LNCAP (cell line): ENCODE results near the gene SLC25A47.

Experiments
- TF ChIP-seq, protein P1 (sequence below): fragments of 450-650 bp; IDR thresholded peaks from 2 replicates; pipeline ENCODE4 v1.5.1; 2017; ENCODE audit warnings: mild to moderate bottlenecking

The SLC25A47 gene

DNA sequence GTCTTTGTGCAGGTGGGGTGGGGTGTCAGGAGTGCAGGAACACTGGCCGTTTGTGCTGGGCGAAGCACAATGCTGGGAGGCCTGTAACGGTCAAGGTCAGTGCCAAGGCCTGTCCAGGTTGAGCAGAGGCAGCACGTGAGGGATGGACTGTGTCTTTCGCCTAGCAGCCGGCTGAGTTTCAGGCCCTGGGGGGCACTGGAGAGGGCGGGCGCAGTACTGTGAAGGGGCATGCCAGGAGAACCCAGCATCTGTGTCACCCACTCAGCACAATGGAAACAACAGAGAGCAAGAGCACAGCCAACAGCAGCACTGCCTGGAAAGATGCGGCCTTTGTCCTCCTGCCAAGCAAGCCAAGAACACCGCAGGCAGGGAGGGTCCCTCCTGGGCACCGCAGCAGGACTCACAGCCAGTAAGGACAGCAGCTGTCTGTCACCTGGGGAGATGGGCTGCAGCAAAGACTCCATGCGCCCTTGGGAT is 25.2 kb downstream of the SLC25A47 start:
- TF ChIP-seq, protein P1, sequence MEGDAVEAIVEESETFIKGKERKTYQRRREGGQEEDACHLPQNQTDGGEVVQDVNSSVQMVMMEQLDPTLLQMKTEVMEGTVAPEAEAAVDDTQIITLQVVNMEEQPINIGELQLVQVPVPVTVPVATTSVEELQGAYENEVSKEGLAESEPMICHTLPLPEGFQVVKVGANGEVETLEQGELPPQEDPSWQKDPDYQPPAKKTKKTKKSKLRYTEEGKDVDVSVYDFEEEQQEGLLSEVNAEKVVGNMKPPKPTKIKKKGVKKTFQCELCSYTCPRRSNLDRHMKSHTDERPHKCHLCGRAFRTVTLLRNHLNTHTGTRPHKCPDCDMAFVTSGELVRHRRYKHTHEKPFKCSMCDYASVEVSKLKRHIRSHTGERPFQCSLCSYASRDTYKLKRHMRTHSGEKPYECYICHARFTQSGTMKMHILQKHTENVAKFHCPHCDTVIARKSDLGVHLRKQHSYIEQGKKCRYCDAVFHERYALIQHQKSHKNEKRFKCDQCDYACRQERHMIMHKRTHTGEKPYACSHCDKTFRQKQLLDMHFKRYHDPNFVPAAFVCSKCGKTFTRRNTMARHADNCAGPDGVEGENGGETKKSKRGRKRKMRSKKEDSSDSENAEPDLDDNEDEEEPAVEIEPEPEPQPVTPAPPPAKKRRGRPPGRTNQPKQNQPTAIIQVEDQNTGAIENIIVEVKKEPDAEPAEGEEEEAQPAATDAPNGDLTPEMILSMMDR = no peak

DNA sequence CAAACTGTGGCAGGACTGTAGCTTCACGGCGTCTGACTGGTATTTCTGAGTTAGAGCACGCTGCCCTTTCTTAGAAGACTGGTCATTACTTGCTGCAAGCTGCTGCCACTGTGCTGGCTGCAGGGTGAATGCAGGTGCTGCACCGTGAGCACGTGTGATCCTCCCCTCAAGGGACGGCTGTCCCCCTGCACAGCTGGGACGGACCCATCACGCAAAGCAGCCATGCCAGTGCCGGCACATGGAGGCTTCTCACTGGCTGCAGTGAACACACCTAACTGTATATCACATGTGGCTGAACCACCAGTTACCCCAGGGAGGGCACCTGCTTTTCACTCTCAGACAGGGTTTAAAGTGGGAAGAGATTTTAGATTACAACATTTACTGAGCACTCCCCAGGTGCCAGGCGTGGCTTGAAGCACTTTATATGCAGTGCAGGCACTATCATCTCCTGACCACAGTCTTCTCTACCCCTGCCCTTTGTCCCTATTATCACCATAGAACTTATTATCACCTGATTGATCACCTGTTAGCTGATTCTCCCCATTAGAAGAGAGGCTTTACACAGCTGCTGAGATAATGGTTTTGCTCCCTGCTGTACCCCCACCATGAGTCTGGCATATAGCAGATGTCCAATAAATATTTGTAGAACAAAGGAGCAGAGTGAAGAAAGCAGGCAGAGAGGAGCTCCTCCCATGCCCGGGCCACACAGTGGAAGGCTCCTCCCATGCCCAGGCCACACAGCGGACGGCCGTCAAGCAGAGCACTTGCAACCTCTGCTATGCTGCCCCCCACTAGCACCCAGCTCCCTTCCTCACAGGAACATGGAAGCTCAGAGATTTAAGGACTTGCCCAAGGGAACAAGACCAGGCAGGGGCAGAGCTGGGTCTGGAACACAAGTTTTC is 25.9 kb downstream of the SLC25A47 start:
- TF ChIP-seq, protein P1 = no peak

DNA sequence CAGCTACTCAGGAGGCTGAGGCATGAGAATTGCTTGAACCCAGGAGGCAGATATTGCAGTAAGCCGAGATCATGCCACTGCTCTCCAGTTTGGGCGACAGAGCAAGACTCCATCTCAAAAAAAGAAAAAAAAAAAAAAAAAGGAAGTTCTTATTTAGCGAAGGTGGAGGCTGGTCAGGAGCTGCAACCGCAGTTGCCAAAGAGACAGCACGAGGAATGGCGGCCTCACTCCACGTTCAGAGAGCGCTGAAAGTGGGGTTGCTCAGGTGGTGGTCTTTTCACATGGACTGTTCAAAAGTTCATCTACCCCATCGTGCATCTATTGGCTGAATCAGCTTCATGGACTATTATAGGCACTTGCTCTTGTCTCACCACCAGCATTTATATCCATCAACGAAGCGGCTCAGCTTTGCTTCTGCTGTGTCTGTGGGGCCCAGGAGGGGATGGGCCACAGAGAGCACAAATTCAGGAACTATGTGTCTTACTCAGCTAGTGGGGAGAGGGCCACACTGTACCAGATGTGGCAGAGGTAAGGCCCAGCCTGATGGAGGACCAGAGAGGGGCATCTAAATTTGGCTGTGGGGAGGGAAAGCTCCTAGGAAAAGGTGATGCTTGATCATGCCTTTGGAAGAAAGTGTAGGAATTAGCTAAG is 27.3 kb downstream of the SLC25A47 start:
- TF ChIP-seq, protein P1 = no peak

DNA sequence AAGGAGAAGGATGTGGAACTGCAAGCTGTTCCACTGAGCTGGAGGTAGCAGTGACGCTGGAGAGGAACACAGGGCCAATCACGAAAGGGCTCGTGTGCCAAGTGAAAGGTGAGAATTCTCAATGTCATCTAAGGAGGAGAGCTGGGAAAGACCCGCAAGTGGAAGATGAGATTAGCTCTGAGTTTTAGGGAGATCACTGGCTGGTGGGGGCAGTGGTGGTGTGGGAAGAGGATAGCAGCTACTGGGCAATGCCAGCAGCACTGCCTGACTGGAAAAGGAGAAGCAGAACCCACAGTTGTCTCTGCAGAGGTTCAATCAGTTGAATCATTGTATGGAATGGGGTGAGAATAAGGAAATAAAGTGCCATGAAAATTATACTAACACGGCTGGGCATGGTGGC is 27.8 kb downstream of the SLC25A47 start:
- TF ChIP-seq, protein P1 = no peak

DNA sequence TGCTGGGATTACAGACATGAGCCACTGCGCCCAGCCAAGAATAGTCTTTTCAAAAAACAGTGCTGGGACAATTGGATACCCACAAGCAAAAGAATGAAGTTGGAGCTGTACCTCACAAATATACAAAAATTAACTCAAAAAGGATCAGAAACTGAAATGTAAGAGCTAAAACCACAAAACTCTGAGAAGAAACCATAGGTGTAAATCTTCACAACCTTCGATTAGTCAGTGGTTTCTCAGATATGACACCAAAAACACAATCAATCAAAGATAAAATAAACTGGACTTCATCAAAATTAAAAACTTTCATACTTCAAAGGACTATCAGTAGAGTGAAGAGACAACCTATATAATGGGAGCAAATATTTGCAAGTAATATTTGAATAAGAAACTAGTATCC is 35.3 kb downstream of the SLC25A47 start:
- TF ChIP-seq, protein P1 = no peak

DNA sequence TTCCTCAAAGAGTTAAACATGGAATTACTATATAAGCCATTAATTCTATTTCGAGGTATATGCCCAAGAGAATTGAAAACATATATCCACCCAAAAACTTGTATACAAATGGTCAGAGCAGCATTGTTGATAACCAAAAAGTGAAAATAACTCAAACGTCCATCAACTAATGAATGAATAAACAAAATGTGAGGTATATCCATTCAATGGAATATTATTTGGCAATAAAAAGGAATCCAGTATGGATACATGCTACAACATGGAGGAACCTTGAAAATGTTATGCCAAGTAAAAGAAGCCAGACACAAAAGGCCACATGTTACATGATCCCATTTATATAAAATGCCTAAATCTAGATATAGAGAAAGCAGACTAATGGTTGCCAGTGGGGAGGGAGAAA is 36.0 kb downstream of the SLC25A47 start:
- TF ChIP-seq, protein P1 = no peak

DNA sequence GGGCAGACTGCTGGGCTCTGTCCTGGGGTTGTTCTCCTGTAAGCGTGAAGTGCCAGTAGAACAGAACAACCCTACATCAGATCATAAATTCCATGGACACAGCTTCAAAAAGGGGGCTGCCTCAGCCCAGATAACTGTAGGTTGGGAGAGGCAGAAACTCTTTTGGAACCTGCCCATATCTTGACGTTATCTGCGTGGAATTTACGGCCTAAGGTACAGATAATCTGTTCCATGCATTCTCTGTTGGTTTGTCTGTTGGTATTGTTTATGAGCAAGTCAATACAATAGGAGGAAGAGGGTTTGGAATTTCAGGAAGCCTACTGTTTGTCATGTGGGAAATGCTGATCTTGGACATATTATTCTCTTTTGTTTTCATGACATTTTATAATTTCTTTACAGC is 36.7 kb downstream of the SLC25A47 start:
- TF ChIP-seq, protein P1 = no peak
